CD4-positive, alpha-beta T cell treated with Interleukin-10 for 1 hour (primary cell): ENCODE measurements around the gene NTHL1.
"Not testable (repeated sequence)": the region's sequence is repeated elsewhere in the genome, so short reads cannot be mapped to it uniquely, and the experiment has no call there.

Experiments
- DNase-seq: peaks from one replicate; pipeline ENCODE4 v3.0.0-alpha.2; 2020

NTHL1 gene

GRCh38 chr16:2027024-2028010, 20.3 kb downstream of the NTHL1 start:
- DNase-seq: peak; percentile 26

GRCh38 chr16:2026461-2027023, 21.1 kb downstream of the NTHL1 start, which contains the start of gene NHERF2:
NHERF2 (plus strand) TSS chr16:2026902; CDS start chr16:2027006, 104 bp downstream.
- DNase-seq: peak; percentile 27

DNA sequence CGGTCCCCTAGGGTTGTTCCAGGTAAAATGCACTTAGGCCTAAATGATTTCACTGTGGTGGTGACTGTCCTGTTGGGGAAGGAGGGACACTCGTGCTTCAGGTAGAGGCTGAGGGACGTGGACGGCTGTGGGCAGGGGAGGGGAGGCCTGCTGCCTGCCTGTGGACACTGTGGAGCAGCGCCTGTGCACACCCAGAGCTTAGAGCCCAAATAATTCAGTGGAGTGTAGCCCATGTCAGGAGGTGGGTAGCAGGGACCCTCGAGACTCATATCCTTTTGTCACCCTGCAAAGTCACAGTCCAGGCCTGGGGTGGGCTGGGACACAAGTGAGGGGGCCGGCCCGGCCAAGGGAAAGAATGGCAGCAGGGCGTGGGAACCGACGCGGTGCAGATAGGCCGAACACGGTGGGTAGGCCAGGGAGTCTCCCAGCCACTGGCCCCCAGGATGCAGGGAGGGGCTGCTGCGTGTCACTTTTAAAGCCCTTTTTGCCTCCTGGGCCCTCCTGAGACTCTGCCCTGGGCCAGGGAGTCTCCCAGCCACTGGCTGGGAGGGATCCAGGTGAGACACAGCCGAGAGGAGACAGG, 21.7 kb downstream of the NTHL1 start:
- no peak for DNase-seq

GRCh38 chr16:2025251-2025650, 22.4 kb downstream of the NTHL1 start:
- no peak for DNase-seq

- no peak for DNase-seq
Observed at GRCh38 chr16:2024032-2024420, 23.6 kb downstream of the NTHL1 start.

GRCh38 chr16:2023092-2024031, 24.3 kb downstream of the NTHL1 start:
- DNase-seq: peak; percentile 96

DNA sequence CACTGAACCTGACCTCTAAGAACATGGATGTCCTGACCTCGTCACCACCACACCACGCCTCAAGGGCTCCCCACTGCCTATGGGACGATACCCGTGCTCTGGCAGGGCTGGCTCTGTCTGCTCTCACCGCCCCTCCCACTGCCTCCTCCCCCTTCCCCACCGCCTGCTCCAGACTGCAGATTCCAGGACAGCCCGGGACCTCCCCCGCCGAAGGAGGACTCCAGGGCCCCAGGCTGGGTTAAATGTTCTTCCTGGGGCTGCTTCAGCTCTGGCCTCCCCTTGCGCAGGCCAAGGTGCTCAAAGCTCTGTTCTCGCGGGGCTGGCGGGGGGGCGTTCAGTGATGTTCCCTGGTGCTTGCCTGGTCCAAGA, 24.9 kb downstream of the NTHL1 start:
- DNase-seq: no peak

DNA sequence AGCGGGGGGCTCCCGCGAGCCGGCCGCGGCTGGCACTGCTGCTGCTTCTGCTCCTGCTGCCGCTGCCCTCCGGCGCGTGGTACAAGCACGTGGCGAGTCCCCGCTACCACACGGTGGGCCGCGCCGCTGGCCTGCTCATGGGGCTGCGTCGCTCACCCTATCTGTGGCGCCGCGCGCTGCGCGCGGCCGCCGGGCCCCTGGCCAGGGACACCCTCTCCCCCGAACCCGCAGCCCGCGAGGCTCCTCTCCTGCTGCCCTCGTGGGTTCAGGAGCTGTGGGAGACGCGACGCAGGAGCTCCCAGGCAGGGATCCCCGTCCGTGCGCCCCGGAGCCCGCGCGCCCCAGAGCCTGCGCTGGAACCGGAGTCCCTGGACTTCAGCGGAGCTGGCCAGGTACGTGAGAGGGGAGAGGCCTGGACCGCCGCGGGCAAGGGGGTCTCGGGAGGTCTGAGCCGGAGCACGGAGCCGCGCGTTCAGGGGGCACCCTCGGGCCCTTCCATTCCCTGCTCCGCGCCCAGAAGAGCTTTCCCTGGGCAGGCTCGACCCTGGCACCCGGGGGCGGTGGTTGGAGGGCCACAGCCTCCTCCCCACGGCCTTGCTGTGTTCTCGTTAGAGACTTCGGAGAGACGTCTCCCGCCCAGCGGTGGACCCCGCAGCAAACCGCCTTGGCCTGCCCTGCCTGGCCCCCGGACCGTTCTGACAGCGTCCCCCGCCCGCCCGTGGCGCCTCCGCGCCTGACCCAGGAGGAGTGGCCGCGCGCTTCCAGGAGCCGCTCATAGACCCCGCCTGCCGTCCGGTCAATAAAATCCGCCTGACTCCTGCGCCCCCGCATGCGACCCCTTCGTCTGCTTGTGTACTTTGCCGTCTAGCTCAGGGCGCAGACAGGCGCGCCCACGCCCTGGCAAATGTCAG, 27.5 kb downstream of the NTHL1 start:
- DNase-seq: no peak

GRCh38 chr16:2019518-2019920, 28.1 kb downstream of the NTHL1 start, which contains the start of gene NPW:
NPW (plus strand) TSS chr16:2019785.
- DNase-seq: no peak

GRCh38 chr16:2016407-2016922, 31.2 kb downstream of the NTHL1 start:
- DNase-seq: no peak

DNA sequence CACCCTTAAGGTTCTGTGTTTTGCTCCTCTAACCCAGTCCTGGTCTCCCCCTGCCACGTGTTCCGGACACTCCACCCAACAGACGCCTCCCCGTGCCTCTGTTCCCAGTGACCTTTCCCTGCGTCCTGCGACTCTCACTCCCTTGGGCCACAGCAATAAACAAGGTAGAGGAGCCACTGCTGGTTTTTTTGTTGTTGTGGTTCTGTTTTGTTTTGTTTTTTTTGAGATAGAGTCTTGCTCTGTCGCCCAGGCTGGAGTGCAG, 31.8 kb downstream of the NTHL1 start:
- DNase-seq: no peak

GRCh38 chr16:2015117-2015946, 32.3 kb downstream of the NTHL1 start:
- no peak for DNase-seq

GRCh38 chr16:2013527-2013926, 34.1 kb downstream of the NTHL1 start:
- no peak for DNase-seq

DNA sequence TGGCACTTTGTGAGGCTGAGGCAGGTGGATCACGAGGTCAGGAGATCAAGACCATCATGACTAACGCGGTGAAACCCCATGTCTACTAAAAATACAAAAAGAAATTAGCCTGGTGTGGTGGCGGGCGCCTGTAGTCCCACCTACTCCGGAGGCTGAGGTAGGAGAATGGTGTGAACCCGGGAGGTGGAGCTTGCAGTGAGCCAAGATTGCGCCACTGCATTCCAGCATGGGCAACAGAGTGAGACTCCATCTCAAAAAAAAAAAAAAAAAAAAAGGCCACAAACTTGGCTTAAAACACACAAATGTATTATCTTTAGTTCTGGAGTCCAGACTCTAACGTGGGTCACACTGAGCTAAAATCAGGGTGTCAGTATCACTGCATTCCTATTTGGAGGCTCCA, 35.9 kb downstream of the NTHL1 start:
- not testable (repeated sequence) for DNase-seq

GRCh38 chr16:2009791-2010510, 37.7 kb downstream of the NTHL1 start, which contains the start of gene ZNF598:
ZNF598 (minus strand) TSS chr16:2009821.
- DNase-seq: peak; percentile 82

DNA sequence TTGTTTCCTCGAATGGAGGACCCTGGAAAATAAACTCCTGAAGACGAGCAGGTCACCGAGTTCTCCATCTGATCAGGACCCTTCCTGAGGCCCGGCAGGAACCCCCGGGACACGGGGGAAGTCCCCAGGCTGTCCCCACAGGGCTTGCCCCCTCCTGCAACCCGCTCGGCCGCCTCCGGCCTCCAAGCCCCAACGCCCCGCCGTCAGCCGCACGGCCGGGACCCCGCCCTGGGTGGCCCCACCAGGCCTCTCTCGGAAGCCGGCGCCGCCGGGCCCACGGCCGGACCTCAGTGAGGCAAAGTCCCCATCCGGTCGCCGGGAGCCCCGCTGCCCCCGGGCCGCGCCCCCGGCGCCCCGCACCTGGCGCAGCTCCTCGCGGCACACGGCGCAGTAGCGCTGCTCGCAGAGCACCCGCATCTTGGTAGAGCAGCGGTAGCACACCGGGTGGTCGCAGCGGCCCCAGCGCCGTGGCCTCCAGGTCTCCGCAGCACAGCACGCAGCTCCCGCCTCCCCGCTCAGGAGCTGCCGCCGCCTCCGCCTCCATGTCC, 38.4 kb downstream of the NTHL1 start:
- no peak for DNase-seq

GRCh38 chr16:2008631-2009163, 38.9 kb downstream of the NTHL1 start:
- no peak for DNase-seq

- DNase-seq: peak; percentile 33
Observed at GRCh38 chr16:2008009-2008526, 39.6 kb downstream of the NTHL1 start.
